ENCODE data around the gene UNC45B. TPM values are rescaled to one million over a fixed set of nuclear protein-coding genes. Genes with fewer than 3 reads are reported as not detected.

The UNC45B gene
- total and polyA plus RNA-seq, 2 of the 13 experiments (the other 11 are each of a cell fraction or from before 2014, with no cell fraction given) = 0.01 TPM; not detected in 1

- TF ChIP-seq TERF1 (CRISPR knock-in tag; IDR thresholded peaks at IDR 0.05) (no peak), SUZ12 (IDR thresholded peaks at IDR 0.05; ENCODE audit: low read depth, low read length) (no peak), TAF1 (CRISPR knock-in tag; IDR thresholded peaks at IDR 0.05) (0 out of 2 replicates have a peak, but pooled peaks have one; percentile 35), ARNT (IDR thresholded peaks at IDR 0.05) (no peak), ETS1 (CRISPR knock-in tag; IDR thresholded peaks at IDR 0.05) (no peak), ZNF281 (CRISPR knock-in tag; IDR thresholded peaks at IDR 0.05; ENCODE audit: borderline replicate concordance) (no peak), RNF219 (CRISPR knock-in tag; IDR thresholded peaks at IDR 0.05) (no peak), ZBTB2 (CRISPR knock-in tag; IDR thresholded peaks at IDR 0.05; ENCODE audit: low read depth) (peak; percentile 52; the same call in 1 of the 2 replicates), WIZ (CRISPR knock-in tag; IDR thresholded peaks at IDR 0.05) (0 out of 2 replicates have a peak, but pooled peaks have one; percentile 42), ZNF275 (CRISPR knock-in tag; IDR thresholded peaks at IDR 0.05; ENCODE audit: borderline replicate concordance) (no peak), SATB2 (CRISPR knock-in tag; IDR thresholded peaks at IDR 0.05) (no peak), SP4 (CRISPR knock-in tag; IDR thresholded peaks at IDR 0.05) (peak; percentile 51), STAG1 (CRISPR knock-in tag; IDR thresholded peaks at IDR 0.05) (peak; percentile 95), GABPB1 (CRISPR knock-in tag; IDR thresholded peaks at IDR 0.05) (peak; percentile 80), GPN1 (CRISPR knock-in tag; IDR thresholded peaks at IDR 0.05; ENCODE audit: borderline replicate concordance) (no peak), ZNF605 (CRISPR knock-in tag; IDR thresholded peaks at IDR 0.05) (peak; percentile 42; the same call in 1 of the 2 replicates), FOSL2 (CRISPR knock-in tag; IDR thresholded peaks at IDR 0.05) (no peak), ZKSCAN5 (CRISPR knock-in tag; IDR thresholded peaks at IDR 0.05) (no peak), HNRNPL (IDR thresholded peaks at IDR 0.05; ENCODE audit: low read depth, low read length) (peak; percentile 83; the same call in 1 of the 2 replicates), RFXANK (CRISPR knock-in tag; IDR thresholded peaks at IDR 0.05) (no peak)
Measured at GRCh38 chr17:35119370-35120165, 28.0 kb upstream of the UNC45B start, which contains the start of gene RAD51D (continued).
